Adipocyte (in vitro differentiated cells): ENCODE data around the gene OSBPL9.
"Not testable (repeated sequence)": the region's sequence is repeated elsewhere in the genome, so short reads cannot be mapped to it uniquely, and the experiment has no call there.

ENCODE experiments used
- DNase-seq: peaks from one replicate; pipeline ENCODE4 v3.0.0-alpha.2; 2015; ENCODE audit warnings: low read depth
- H3K27me3 ChIP-seq: replicated peaks from 2 replicates; pipeline ENCODE4 v1.7.0; 2013; ENCODE audit warnings: mild to moderate bottlenecking, low read length, moderate library complexity; ENCODE audit not compliant: control insufficient read depth, insufficient read depth
- H3K36me3 ChIP-seq: 2 replicates; pipeline ENCODE4 v1.7.0; 2013; ENCODE audit warnings: low read length, mild to moderate bottlenecking, moderate library complexity; ENCODE audit not compliant: control insufficient read depth, insufficient read depth, severe bottlenecking
- H3K4me1 ChIP-seq: 2 replicates; pipeline ENCODE4 v1.7.0; 2013; ENCODE audit warnings: mild to moderate bottlenecking, low read length, moderate library complexity; ENCODE audit not compliant: control insufficient read depth, insufficient read depth
- H3K4me3 ChIP-seq: 2 replicates; pipeline ENCODE4 v1.7.0; 2013; ENCODE audit warnings: mild to moderate bottlenecking, low read length, moderate library complexity
- H3K9ac ChIP-seq: 2 replicates; pipeline ENCODE4 v1.7.0; 2013; ENCODE audit warnings: mild to moderate bottlenecking, low read length, moderate library complexity
- H3K9me3 ChIP-seq: 2 replicates; pipeline ENCODE4 v1.7.0; 2013; ENCODE audit warnings: mild to moderate bottlenecking, low read length, moderate library complexity; ENCODE audit not compliant: control insufficient read depth

The OSBPL9 gene

GRCh38 chr1:51729824-51730301 is 113.0 kb downstream of the OSBPL9 start:
- no peaks in the 10 kb centered on the region for H3K9me3 ChIP-seq
- no peaks in the 10 kb centered on the region for H3K36me3 ChIP-seq
- H3K4me1 ChIP-seq = peaks cover 17% of the 10 kb centered on the region
- no peaks in the 10 kb centered on the region for H3K27me3 ChIP-seq
- peak overlapping the region; percentile 84 for H3K4me3 ChIP-seq
- DNase-seq = peak; percentile 60
- peak overlapping the region; percentile 63 for H3K9ac ChIP-seq

DNA sequence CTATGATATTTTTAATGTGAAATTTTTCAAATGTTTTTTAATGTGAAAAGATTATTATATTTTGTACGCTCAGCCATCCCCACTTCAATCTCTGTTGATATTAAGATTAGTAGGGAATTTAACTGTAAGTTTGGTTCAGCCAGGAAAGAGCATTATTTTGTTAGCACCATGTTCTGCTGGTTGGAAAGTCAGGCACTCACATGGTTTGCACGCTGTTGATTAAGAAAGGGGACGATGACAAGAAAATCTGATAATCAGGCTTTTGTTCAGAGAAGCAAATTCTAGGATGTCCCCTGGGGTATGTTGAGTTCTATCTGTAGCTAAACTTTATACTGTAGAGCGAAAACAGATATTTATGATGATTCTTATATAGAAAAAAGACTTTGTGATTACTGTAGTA is 115.1 kb downstream of the OSBPL9 start:
- Histone ChIP-seq H3K9me3 (no peaks in the 10 kb centered on the region), H3K36me3 (no peaks in the 10 kb centered on the region), H3K27me3 (no peaks in the 10 kb centered on the region), H3K4me3 (no peak overlapping the region), H3K9ac (no peak overlapping the region), H3K4me1 (peaks cover 33% of the 10 kb centered on the region)
- no peak for DNase-seq

DNA sequence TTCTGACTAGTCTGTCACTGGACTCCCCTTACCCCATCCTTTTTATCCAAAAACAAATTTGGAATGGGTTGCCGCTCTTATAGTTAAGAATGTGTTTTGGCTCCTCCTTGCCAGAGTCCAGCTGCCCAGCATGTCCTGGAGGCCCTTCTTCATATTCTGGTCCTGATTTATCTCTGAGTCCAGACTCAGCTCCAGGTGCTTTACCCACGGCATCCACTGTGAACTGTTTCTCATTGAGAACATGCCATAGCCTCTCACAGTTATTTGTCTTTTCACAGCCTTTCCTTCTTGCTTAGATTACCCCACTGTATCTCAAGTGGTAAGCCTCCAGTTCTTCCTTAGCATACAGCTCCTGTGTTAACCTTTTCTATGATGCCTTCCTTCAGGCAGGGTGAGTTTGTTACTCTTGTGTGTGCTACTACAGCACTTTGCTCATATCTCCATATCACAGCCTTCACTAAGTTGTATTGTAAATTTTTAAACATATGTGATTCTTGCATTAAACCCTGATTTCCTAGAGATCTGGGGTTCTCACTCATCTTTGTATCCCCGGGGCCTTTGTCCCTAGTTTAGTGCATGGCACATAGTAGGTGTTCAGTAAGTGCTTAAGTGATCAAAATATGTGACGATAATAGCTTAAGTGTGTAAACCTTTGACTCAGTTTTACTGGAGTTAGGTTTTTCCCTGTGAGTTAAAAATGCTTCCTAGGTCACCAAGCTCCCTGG is 116.0 kb downstream of the OSBPL9 start:
- H3K9ac ChIP-seq = no peak overlapping the region
- H3K27me3 ChIP-seq = no peaks in the 10 kb centered on the region
- no peak overlapping the region for H3K4me3 ChIP-seq
- peaks cover 42% of the 10 kb centered on the region for H3K4me1 ChIP-seq
- DNase-seq = no peak
- no peaks in the 10 kb centered on the region for H3K36me3 ChIP-seq
- H3K9me3 ChIP-seq = no peaks in the 10 kb centered on the region

DNA sequence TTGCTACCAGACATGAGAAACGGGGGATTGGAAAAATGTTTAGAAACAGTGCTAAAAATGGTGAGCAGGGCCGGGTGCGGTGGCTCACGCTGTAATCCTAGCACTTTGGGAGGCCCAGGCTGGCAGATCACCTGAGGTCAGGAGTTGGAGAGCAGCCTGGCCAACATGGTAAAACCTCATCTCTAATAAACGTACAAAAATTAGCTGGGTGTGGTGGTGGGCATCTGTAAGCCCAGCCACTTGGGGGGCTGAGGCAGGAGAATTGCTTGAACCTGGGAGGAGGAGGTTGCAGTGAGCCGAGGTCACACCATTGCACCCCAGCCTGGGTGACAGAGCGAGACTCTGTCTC is 116.5 kb downstream of the OSBPL9 start:
- not testable (repeated sequence) for H3K4me3 ChIP-seq, DNase-seq, H3K27me3 ChIP-seq, H3K9me3 ChIP-seq, H3K9ac ChIP-seq, H3K36me3 ChIP-seq
- peaks cover 46% of the 10 kb centered on the region for H3K4me1 ChIP-seq

DNA sequence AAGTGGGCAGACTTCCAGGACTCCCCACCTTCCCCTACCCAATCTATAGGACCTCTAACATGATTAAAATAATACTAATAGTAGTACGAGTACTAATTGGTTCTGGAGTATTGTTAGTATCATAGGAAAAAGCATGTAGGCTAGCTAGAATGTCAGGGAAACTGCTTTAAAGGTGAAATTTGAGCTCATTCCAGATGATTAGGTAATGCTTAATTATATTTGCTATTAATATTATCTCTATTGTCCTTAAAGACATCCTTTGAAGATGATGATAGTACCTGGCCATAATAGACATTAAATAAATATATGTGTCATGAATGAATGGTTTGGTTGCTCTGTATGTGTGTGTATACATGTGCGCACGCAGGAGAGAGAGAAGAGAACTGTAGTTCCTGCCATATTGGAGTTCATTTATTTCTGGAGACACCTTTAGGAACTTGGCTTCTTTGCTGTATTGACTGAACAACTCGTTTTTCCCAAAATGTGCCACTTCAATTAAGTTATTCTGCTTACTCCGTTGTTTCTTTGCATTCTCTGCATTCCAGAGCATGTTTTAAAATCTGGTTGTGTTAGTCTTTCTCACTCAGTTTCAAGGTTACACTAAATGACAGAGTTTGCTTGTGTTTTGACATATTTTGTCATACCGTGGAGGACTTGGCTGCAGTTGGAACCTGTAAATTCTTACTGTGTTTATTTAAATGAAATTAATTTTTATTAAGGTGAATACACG is 117.1 kb downstream of the OSBPL9 start:
- no peak overlapping the region for H3K9ac ChIP-seq
- H3K36me3 ChIP-seq = no peaks in the 10 kb centered on the region
- H3K9me3 ChIP-seq = no peaks in the 10 kb centered on the region
- peak; percentile 44 for DNase-seq
- H3K27me3 ChIP-seq = no peaks in the 10 kb centered on the region
- H3K4me3 ChIP-seq = no peak overlapping the region
- H3K4me1 ChIP-seq = peaks cover 46% of the 10 kb centered on the region

- DNase-seq = peak; percentile 13
- H3K9me3 ChIP-seq = no peaks in the 10 kb centered on the region
- no peaks in the 10 kb centered on the region for H3K36me3 ChIP-seq
- H3K4me1 ChIP-seq = peaks cover 46% of the 10 kb centered on the region
- H3K4me3 ChIP-seq = no peak overlapping the region
- no peaks in the 10 kb centered on the region for H3K27me3 ChIP-seq
- peak overlapping the region; percentile 14 for H3K9ac ChIP-seq
These were observed 118.2 kb downstream of the OSBPL9 start for GRCh38 chr1:51734896-51735745.

DNA sequence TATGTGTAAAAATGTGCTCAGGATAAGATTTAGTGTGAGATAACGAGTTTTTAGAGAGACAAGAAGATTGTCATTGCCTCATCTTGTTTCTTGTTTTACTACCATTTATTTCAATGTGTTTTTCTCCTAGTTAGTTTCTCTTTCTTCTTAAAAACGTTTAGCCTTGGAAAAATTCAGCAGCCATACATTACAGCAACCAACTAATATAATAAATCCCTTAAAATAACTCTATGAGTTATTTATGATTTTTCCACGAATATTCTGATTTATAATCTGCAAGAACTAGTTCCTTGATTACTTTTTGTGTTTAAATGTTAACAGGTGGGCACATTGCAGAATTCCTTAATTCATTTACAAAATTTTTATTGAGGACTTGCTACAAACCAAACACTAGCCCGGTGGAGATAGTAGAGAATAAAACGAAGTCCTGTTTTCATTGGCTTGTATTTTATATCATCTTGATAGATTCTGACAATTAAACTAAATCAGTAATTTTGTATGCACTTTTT is 118.9 kb downstream of the OSBPL9 start:
- Histone ChIP-seq H3K27me3 (no peaks in the 10 kb centered on the region), H3K36me3 (no peaks in the 10 kb centered on the region), H3K4me3 (no peak overlapping the region), H3K9me3 (no peaks in the 10 kb centered on the region), H3K4me1 (peaks cover 41% of the 10 kb centered on the region), H3K9ac (no peak overlapping the region)
- DNase-seq = no peak

DNA sequence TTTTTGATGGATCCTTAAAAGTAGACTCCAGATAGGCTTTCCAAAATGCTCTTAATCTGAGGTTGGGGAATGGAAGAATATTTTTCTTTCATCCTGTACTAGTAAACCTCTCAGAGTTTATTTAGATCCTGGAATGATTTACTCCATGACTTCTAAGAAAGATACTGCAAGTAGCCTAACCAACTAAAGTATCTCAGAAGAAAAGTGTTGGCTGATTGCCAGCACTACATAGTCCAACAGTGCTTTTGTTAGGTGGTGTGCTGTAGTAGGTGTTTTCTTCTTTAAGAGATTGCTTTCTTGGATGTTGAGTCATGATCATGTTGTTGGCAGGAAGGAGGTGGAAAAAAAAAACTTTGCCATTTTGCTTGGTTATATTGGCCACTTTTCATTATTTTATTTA is 119.8 kb downstream of the OSBPL9 start:
- DNase-seq = peak; percentile 40
- Histone ChIP-seq H3K9ac (no peak overlapping the region), H3K27me3 (no peaks in the 10 kb centered on the region), H3K36me3 (no peaks in the 10 kb centered on the region), H3K9me3 (no peaks in the 10 kb centered on the region), H3K4me3 (no peak overlapping the region), H3K4me1 (peaks cover 41% of the 10 kb centered on the region)

DNA sequence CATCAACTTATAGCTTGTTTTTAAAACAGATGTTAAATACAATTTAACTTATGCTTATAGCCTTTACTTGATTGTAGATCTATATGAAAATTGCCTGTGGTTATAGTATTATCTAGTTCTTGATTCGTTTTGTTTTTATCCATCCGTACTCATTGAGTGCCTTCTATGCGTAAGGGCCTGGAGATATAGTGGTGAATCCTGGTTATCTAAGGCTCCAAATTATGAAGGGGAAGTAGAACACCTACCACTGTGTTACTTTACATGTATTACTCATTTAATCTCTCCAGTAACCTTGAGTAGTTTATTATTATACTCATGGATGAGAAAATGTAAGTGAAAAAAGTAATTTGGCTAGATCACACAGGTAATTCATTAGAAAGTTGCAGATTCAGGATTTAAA is 121.8 kb downstream of the OSBPL9 start:
- H3K36me3 ChIP-seq = no peaks in the 10 kb centered on the region
- H3K9ac ChIP-seq = no peak overlapping the region
- no peaks in the 10 kb centered on the region for H3K9me3 ChIP-seq
- DNase-seq = no peak
- no peak overlapping the region for H3K4me3 ChIP-seq
- peaks cover 41% of the 10 kb centered on the region for H3K4me1 ChIP-seq
- no peaks in the 10 kb centered on the region for H3K27me3 ChIP-seq

GRCh38 chr1:51740652-51741051 is 123.8 kb downstream of the OSBPL9 start:
- H3K27me3 ChIP-seq = no peaks in the 10 kb centered on the region
- no peak overlapping the region for H3K4me3 ChIP-seq
- no peaks in the 10 kb centered on the region for H3K9me3 ChIP-seq
- DNase-seq = no peak
- peaks cover 21% of the 10 kb centered on the region for H3K4me1 ChIP-seq
- H3K36me3 ChIP-seq = no peaks in the 10 kb centered on the region
- H3K9ac ChIP-seq = no peak overlapping the region

DNA sequence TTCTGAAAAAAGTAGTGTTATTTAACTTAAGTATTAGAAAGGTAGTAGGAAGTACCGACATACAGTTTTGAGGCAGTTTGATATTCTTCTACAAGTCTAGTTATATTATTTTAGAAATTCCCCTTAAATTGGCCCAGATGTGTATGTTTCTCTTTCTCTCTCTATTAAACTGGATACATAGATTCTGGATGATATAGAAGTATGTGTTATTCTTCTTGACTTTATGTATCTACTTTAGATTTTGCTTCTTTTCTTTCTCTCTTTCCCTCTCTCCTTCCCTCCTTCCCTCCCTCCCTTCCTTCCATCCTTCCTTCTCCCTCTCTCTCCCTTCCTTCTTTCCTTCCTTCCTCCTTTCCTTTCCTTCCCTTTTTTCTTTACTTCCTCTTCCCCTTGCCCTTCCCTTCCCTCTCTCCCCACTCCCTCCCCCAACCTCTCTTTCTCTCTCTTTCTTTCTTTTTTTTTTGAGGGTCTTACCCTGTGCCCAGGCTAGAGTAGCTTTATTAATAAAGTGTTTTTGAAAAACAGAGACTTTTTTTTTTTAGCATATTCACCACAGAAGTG is 124.3 kb downstream of the OSBPL9 start:
- Histone ChIP-seq H3K9ac (no peak overlapping the region), H3K36me3 (no peaks in the 10 kb centered on the region), H3K4me1 (peaks cover 17% of the 10 kb centered on the region), H3K27me3 (no peaks in the 10 kb centered on the region), H3K9me3 (no peaks in the 10 kb centered on the region), H3K4me3 (no peak overlapping the region)
- DNase-seq = no peak
